ENCODE data around the gene LRRC1. TPM values are rescaled to one million over a fixed set of nuclear protein-coding genes. Genes with fewer than 3 reads are reported as not detected.

Gene LRRC1
- total and polyA plus RNA-seq, 2 of the 13 experiments (the other 11 are each of a cell fraction or from before 2014, with no cell fraction given): 15.6 to 27.7 TPM

DNA sequence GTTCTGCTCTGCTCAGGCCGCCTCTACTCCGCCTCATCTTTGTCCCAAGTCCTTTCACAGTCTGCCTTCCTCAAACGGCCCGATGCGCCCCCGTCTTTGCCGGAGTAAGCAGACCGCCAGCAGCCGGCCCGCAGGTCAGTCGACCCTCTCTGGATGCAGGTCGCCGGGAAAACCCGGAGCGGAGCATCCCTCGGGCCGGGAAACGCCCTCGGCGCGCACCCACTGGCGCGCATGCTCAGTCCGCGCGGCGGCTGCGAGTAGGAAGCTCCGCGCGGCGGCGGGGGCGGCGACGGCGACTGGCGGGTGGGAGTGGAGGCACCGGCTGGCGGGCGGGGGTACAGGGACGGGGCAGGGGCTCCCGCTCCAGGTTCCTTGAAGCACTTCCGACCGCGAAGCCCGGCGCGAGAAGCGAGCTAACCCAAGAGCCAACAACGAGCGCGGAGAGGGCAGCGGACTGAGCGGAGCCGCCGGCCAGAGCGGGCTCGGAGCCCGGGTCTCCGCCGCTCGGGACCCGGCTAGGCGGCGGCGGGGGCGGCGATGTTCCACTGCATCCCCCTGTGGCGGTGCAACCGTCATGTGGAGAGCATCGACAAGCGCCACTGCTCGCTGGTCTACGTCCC is at the start of gene LRRC1 (continued):
- TF ChIP-seq, protein P1, sequence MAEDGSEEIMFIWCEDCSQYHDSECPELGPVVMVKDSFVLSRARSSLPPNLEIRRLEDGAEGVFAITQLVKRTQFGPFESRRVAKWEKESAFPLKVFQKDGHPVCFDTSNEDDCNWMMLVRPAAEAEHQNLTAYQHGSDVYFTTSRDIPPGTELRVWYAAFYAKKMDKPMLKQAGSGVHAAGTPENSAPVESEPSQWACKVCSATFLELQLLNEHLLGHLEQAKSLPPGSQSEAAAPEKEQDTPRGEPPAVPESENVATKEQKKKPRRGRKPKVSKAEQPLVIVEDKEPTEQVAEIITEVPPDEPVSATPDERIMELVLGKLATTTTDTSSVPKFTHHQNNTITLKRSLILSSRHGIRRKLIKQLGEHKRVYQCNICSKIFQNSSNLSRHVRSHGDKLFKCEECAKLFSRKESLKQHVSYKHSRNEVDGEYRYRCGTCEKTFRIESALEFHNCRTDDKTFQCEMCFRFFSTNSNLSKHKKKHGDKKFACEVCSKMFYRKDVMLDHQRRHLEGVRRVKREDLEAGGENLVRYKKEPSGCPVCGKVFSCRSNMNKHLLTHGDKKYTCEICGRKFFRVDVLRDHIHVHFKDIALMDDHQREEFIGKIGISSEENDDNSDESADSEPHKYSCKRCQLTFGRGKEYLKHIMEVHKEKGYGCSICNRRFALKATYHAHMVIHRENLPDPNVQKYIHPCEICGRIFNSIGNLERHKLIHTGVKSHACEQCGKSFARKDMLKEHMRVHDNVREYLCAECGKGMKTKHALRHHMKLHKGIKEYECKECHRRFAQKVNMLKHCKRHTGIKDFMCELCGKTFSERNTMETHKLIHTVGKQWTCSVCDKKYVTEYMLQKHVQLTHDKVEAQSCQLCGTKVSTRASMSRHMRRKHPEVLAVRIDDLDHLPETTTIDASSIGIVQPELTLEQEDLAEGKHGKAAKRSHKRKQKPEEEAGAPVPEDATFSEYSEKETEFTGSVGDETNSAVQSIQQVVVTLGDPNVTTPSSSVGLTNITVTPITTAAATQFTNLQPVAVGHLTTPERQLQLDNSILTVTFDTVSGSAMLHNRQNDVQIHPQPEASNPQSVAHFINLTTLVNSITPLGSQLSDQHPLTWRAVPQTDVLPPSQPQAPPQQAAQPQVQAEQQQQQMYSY (CRISPR knock-in tag; IDR thresholded peaks at IDR 0.05): peak; percentile 99
- TF ChIP-seq PCBP2 (optimal IDR thresholded peaks at IDR 0.05; ENCODE audit: low read depth, low read length, poor library complexity, severe bottlenecking): no peak
- 0 out of 2 replicates have a peak, but pooled peaks have one; percentile 11 for TF ChIP-seq HOXD1 (CRISPR knock-in tag; IDR thresholded peaks at IDR 0.05)
- TF ChIP-seq HMGA1 (CRISPR knock-in tag; conservative IDR thresholded peaks at IDR 0.05): no peak
- no peak for TF ChIP-seq ZNF557 (CRISPR knock-in tag; IDR thresholded peaks at IDR 0.05)
- TF ChIP-seq NCOA2 (CRISPR knock-in tag; IDR thresholded peaks at IDR 0.05): peak; percentile 33; the same call in 1 of the 2 replicates
- peak; percentile 61; the same call in 1 of the 2 replicates for TF ChIP-seq FOXO1 (CRISPR knock-in tag; IDR thresholded peaks at IDR 0.05)
- no peak for TF ChIP-seq ZNF530 (CRISPR knock-in tag; IDR thresholded peaks at IDR 0.05; ENCODE audit: low read depth)
- no peak for TF ChIP-seq TBX3 (IDR thresholded peaks at IDR 0.05; ENCODE audit: borderline replicate concordance)
- TF ChIP-seq HHEX (CRISPR knock-in tag; IDR thresholded peaks at IDR 0.05): no peak
- TF ChIP-seq ASH2L (IDR thresholded peaks at IDR 0.05; ENCODE audit: insufficient read length, low read depth, low read length): no peak
- TF ChIP-seq ZC3H13 (CRISPR knock-in tag; IDR thresholded peaks at IDR 0.05): peak; percentile 94
- no peak for TF ChIP-seq ZNF598 (CRISPR knock-in tag; IDR thresholded peaks at IDR 0.05; ENCODE audit: borderline replicate concordance)
- no peak; the same call in 1 of the 2 replicates for TF ChIP-seq ZNF772 (CRISPR knock-in tag; IDR thresholded peaks at IDR 0.05)
- peak; percentile 83; the same call in 1 of the 2 replicates for TF ChIP-seq IRF2 (CRISPR knock-in tag; IDR thresholded peaks at IDR 0.05)
- 0 out of 2 replicates have a peak, but pooled peaks have one; percentile 36 for TF ChIP-seq GZF1 (CRISPR knock-in tag; IDR thresholded peaks at IDR 0.05)
- TF ChIP-seq PHF20 (CRISPR knock-in tag; IDR thresholded peaks at IDR 0.05): peak; percentile 71
- TF ChIP-seq ZNF746 (CRISPR knock-in tag; IDR thresholded peaks at IDR 0.05): no peak
- TF ChIP-seq ZEB1 (IDR thresholded peaks at IDR 0.05; ENCODE audit: insufficient replicate concordance, low read depth): peak; percentile 65
- TF ChIP-seq, protein P2, sequence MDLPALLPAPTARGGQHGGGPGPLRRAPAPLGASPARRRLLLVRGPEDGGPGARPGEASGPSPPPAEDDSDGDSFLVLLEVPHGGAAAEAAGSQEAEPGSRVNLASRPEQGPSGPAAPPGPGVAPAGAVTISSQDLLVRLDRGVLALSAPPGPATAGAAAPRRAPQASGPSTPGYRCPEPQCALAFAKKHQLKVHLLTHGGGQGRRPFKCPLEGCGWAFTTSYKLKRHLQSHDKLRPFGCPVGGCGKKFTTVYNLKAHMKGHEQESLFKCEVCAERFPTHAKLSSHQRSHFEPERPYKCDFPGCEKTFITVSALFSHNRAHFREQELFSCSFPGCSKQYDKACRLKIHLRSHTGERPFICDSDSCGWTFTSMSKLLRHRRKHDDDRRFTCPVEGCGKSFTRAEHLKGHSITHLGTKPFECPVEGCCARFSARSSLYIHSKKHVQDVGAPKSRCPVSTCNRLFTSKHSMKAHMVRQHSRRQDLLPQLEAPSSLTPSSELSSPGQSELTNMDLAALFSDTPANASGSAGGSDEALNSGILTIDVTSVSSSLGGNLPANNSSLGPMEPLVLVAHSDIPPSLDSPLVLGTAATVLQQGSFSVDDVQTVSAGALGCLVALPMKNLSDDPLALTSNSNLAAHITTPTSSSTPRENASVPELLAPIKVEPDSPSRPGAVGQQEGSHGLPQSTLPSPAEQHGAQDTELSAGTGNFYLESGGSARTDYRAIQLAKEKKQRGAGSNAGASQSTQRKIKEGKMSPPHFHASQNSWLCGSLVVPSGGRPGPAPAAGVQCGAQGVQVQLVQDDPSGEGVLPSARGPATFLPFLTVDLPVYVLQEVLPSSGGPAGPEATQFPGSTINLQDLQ (CRISPR knock-in tag; IDR thresholded peaks at IDR 0.05): no peak
- peak; percentile 55; the same call in 1 of the 2 replicates for TF ChIP-seq FOXC1 (CRISPR knock-in tag; IDR thresholded peaks at IDR 0.05; ENCODE audit: borderline replicate concordance)
- peak; percentile 20 for TF ChIP-seq HMG20A (CRISPR knock-in tag; IDR thresholded peaks at IDR 0.05; ENCODE audit: borderline replicate concordance)
- peak; percentile 92 for TF ChIP-seq ZNF441 (CRISPR knock-in tag; IDR thresholded peaks at IDR 0.05; ENCODE audit: borderline replicate concordance)
- 0 out of 2 replicates have a peak, but pooled peaks have one; percentile 21 for TF ChIP-seq ARHGAP35 (CRISPR knock-in tag; IDR thresholded peaks at IDR 0.05; ENCODE audit: borderline replicate concordance)
- peak; percentile 55; the same call in 1 of the 2 replicates for TF ChIP-seq ZNF274 (CRISPR knock-in tag; IDR thresholded peaks at IDR 0.05)
- TF ChIP-seq IRX3 (CRISPR knock-in tag; IDR thresholded peaks at IDR 0.05; ENCODE audit: borderline replicate concordance, low read depth): no peak; the same call in 1 of the 2 replicates

Data from HepG2 (cell line).